Endometrial microvascular endothelial cells (primary cell): ENCODE data around the gene FZD7. TPM values are rescaled to one million over a fixed set of nuclear protein-coding genes. Genes with fewer than 3 reads are reported as not detected.

Experiments used
- in situ Hi-C: cut with HindIII; loops from 2 replicates; pipeline ENCODE4 v1.10.0; 2017; ENCODE audit warnings: low sequenced_read_pairs, low pct_unique_long_range_greater_than_20kb; ENCODE audit errors: inconsistent ontology term
- total RNA-seq: library from RNA; depleted of rRNA; stranded (reverse); fragments of >200 nt; gene quantifications from one replicate; pipeline ENCODE4 v1.2.3, GENCODE V29; 2015; ENCODE audit errors: inconsistent ontology term

Gene FZD7
- total RNA-seq, 1 donor from 2014 or later, result 0.28 TPM

DNA sequence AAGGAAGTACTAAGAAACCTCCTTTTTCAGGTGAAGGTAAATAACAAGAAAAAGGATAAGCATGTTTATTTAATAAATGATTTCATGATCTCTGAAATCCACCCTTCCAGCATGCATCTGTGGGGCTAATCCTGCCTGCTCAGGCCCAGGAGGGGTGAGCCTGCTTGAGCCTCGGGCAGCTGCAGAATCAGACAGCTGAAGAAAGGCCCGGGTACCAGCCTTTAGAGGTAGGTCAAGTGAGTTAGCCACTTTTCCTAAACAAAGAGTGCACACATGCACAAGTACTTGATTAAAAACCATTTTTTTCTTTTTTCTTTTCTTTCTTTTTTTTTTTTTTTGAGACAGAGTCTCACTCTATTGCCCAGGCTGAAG is 25.7 kb upstream of the FZD7 start:
- in situ Hi-C loops, result no loop called here

DNA sequence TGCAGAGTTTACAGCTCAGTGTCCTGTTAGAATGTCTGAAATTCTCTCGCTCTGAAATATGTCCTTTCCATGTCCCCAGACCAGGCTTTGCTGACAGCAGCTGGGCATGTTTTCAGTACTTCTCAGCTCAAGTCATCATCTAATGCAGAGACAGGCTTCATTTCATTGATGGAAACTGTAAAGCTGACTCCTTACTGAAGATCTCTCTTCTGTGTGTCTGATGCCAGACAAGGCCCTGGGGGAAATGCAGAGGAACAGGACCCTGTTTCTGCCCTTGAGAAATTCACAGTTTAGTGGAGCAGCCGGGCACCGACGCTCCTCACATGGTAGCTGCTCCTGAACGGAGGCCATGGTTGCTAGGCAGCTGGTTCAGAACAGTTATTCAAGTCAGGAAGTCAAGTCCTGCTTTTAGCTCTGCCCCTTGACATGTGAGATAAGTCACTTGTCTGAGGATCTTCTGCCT is 24.6 kb upstream of the FZD7 start:
- in situ Hi-C loops, result no loop called here

DNA sequence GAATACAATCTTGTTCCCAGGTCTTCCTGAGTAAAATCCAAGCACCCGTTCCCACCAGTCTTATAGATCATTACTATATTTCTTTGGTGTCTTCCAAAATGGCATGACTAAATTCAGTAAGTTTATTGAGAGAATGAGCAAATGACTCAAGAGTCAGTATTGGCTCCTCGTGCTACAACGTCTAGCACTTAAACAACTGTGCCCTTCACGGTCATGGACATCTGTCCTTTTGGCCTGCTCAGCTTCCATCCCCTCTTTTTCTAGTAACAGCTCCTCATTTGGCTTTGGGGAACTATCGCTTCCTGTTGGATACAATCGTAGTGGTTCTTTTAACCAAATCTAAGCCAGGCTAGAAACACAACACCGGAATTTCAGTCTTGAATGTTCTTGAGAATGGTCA is 24.1 kb upstream of the FZD7 start:
- in situ Hi-C loops, result no loop called here

DNA sequence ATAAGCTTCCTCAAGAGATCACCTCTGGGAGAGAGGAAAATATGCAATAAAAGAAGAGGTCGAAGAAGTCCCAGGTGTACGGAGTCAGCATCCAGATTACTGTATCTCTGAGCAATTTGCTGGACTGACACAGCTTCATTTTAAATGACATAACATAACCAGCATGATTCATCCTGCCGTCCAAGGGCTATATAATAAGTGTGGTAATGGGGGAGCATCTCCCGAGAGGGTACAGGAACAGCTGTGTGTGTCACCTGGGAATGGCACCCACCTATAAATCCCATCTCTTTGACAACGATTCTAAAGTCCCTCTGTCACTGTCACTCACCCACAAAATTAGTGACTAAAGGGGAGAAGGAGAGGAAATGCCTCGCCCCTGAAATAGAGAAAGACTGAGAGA is 19.3 kb upstream of the FZD7 start:
- in situ Hi-C loops, result no loop called here

DNA sequence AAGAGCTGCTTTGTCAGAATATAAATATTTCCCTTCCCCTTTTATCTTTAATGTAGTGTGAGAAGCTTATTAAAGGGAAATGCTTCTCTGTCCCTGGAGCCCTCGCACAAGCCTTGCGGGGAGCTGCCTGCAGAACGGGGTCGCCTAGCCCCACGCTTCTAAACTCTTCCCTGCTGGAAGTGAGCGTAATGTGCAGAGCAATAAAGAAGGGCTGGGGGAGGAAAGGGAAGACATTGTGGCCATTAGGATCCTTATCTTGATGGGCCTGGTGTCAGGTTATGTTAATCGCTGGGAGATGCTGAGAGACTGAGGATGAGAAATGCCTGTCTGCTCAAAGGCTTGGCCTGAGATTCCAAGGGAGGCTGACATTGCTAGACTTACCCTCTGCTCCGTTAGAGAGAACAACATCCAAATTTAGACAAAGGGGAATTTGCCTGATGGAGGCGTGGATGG is 18.9 kb upstream of the FZD7 start:
- in situ Hi-C loops, result no loop called here

DNA sequence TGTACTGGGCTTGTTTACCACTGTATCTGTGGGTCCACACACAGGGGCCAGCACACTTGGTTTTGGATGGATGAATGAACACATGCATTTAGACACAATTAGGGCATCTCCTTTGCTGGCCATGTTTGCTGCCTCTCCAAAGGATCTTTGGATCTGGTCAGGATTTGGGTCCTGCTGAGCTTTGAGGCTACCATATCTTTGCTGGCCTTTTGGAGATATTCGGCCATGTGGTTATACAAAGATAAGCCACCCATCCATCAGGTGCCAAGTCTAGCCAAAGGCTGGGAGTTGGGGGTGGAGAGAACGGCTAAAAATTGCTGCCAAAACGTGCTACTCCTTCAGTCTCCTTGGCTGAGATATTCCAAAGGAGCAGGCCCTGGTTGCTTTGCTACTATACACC is 18.2 kb upstream of the FZD7 start:
- in situ Hi-C loops, result no loop called here

DNA sequence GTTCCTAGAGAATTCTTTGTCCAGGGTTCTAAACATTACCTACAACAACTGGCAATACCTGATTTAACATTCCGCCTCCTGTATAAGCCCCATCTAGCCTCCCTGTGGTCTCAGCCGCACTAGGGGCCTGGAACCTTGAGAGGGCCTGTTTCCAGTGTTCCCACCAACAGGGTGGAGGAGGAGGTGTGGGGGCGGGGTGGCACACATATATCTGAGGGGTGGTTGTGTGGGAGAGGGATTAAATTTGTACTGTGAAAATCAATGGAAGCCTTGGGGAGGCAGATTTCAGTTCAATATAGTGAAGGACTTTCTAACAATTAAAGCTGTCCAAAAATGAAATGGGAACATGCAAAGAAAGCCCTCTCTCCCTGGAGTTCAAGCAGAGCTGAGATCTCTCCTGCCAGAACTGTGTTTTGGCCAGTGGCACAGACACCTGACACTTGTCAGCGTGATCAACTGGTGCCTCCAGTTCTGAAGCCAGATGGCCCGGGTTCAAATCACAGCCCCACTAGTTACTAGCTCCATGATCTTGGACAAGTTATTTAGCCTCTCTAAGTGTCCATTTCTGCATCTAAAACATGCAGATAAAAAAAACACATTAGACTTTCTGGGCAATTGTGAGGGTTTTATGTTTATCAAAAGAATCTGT is 17.0 kb upstream of the FZD7 start:
- in situ Hi-C loops, result no loop called here

DNA sequence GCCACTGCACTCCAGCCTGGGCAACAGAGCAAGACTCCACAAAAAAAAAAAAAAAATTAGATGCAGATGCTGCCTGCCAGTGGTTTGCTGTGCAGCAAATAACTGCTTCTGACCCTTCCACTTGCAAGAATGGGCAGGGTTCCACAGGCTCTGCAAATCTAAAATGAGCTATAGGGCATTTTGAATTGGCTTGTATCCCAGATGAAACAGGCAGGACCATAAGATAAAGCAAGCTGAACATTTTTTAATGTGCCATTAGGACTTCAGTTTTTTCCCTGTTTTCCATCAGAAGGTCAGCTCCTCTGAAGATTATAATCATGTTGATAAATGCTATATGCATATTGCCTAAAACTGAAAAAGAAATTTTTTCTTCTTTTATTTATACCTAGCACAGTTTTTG is 15.7 kb upstream of the FZD7 start:
- in situ Hi-C loops, result no loop called here

DNA sequence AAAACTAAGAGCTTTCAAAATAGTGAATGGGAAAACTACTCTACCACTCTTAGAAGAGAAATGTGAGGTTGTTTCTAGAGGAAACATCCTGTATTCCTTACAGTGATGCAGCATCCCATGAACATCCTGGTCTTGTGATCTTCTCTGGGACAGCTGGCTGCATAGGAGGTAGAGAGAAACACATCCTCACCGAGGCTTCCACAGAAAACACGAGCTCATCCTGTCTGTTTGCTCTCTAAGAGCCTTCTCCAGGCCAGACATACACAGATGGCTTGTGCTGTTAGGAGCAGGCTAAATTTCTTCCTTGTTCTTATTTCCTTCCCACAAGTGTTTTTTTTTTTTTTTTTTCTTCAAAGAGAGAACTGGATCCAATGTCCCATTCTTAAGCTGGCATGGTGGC is 14.7 kb upstream of the FZD7 start:
- in situ Hi-C loops, result no loop called here

DNA sequence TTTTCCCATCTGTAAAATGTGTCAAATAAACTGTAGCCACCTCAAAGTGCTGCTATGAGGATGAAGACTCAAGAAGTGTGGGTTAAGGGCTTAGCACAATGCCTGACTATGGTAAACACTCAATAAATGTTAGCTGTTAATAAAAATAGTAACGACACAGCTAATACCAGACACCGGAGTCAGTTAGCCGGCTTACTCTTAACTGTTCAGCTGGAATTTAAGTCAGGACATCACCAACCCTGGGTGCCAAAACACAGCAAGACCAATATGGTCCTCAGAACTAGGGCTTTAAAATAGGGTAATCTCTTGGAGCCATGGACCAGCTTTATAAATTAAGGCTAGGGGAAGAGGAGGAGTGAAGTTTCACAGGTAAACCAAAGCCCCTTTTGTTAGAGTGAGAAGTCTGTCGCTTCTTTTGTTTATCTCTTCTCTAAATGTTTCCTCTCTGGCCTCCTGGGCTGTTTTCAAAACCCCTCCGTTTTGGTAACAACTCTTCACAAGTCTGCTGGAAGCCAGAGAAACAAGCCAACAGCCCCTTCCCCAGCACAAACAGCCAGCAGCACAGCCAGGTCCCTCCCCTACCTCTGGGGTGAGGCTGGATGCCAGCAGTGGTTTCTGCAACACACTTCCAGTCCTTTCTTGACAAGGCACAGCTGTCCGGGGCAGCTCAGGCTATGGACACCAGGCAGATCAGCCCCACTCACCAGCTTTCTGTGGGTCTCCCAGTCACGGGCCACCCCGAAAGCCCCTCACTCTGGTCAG is 13.8 kb upstream of the FZD7 start:
- in situ Hi-C loops, result no loop called here

DNA sequence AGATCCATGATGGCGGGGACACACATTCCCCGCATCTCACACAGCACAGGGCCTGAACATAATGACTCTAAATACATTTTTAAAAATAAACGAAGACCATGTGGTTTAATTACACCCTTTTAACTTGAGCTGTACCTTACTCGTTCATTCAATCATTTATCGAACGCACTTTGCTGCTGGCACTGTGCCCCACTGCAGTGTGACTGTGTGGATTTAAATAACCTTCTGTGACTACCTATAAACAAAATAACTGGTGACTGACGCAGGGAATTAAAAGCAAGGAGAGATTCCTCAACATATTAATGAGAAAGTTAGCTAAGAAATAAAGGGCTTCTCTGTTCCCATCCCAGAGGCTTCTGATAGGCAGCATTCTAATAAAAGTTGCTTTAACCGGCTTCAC is 10.9 kb upstream of the FZD7 start:
- in situ Hi-C loops, result no loop called here

DNA sequence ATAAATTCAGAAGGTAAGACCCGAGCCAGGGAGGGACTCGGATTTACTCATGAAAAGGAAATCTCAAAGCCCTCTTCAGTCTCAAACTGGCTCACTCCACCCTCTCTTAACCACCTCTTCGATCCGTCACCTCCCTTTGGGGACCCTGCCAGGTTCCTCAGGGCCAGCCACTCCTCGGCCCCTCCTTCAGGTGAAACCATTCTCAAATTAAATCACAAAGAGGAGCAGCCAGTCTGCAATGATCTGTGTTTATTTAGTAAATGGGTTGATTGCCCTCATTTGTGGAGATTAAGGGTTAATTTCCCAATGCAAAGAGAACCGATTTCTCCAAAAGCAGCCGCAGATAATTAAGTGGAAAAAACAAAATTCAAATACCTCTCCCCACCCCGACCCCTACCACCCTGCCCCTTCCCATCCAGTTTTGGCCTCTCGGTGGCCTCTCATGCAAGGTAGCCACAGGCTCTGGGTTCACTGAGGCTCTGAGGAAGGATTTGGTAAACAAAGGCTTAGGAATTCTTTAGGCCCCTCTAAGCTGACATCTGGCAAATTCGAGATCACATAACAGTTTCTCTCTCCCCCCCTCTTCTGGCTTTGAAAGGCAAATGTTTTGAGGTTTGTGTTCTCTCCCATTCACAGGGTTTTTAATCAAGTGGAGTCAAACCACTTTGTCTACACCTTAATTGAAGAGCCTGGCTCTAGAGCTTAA is 10.3 kb upstream of the FZD7 start:
- in situ Hi-C loops, result no loop called here

DNA sequence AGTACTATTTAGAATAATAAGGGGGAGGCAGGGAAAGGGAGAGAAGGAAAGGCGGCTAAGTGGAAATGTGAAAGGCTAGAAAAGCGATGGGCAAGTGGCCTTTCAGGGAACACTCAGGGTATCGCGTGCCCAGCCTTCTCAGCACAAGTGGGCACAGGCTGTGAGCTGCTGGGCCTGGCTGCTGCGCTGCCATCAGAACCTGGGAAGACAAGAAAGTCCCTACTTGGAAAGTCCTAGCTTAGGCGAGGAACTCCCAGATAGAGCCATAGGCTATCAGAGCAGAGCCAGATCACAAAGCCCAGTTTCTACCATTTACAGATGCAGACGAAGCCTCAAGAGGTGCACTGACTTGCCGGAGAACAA is 9.8 kb upstream of the FZD7 start:
- in situ Hi-C loops, result no loop called here

DNA sequence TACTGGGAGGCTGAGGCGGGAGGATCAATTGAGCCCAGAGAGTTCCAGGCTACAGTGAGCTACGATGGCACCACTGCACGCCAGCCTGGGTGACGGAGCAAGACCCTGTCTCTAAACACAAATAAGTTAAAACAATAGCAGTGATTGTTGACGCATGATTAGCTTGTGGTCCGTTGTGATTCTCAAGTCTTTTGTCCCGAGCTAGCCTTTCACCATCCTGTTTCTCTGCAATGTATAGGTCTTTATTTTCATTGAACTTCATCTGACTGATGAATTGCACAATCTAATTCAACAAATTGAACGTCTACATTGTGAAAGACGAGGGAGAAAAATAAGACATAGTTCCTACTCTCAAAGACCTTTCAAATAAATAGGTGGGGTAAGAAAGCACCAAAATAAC is 8.8 kb upstream of the FZD7 start:
- in situ Hi-C loops, result no loop called here

DNA sequence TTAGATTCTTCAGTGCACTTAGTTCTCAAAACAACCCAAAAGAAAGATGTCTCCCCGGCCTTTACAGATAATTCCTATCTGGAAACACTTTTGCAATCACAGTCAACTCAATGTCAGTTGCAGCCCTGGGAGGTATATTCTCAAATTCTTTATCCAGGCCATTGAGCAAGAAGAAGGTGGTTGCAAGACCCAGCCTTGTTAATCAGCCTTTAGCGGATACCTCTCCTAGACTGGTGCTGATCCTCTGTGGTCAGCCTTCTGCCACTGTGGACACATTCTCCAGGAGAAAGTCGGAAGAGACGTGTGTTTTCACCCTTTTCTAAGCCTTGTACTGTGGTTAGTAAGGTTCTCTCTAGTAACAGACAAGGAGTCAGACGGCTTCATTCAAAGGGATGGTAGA is 7.8 kb upstream of the FZD7 start:
- in situ Hi-C loops, result no loop called here

DNA sequence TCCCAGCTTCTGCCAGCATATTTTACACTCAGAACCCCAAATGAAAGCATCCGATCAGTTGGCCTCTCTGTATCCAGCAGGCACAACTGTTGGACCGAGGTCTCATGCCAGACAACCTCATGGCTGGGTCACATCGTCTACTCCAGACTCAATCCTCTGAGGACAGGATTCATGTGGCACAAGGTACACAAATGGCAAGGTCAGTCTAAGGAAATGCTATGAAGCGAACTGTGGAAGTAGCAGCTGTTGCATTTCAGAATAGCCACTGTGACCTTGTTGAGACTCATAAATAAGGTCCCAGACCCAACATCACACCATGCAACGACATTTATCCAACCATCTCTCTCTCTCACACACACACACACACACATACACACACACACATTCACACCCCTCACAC is 7.1 kb upstream of the FZD7 start:
- in situ Hi-C loops, result no loop called here

DNA sequence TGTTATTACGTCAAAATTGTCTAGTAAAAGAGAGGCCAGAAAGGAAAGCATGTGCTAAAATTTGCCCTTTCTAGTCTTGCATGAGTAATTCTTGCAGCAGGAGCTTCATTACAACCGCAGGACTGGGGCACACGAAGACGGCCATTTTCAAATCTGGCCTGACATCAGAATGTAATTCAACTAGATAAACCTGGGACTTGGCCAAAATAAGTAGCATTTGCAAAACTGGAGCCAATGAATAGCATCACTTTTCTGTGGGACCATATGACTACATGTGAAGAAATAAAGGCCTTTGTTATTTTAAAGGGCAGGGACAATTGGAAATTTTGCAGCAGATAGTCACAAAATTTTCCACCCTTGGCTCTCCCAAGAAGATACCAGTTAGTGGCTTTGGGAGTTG is 3.0 kb upstream of the FZD7 start:
- in situ Hi-C loops, result no loop called here

DNA sequence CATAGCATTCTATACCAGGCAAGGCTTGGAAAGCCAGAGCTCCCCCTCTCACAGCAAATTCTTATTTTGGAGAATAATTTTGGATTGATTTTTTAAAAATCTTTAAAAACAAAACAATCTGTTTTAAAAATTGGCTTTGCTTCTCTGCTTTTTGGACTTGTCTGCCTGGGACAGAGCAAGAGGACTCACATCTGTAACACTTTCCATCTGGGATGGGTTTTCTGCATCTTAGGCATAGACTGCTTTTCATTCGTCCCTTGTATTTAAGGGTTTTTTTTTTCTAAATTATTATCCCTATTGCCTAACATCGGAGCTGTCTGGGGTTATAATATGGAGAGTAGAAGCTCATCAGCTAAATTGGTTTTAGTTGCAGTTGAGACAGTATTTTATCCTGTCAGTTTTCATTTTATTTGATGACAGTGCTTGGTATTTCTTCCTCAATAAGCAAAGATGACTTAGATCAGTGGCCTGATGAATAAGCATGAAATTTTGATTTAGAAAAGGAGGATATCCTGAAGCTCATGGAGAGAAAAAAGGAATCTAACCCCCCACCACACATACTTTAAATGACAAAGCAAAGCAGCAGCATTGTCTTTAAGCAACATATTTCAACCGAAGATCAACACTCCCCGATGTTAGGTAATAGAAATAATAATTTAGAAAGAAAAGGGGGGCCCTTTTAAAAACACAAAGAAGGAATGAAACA is 2.3 kb upstream of the FZD7 start:
- in situ Hi-C loops, result no loop called here

DNA sequence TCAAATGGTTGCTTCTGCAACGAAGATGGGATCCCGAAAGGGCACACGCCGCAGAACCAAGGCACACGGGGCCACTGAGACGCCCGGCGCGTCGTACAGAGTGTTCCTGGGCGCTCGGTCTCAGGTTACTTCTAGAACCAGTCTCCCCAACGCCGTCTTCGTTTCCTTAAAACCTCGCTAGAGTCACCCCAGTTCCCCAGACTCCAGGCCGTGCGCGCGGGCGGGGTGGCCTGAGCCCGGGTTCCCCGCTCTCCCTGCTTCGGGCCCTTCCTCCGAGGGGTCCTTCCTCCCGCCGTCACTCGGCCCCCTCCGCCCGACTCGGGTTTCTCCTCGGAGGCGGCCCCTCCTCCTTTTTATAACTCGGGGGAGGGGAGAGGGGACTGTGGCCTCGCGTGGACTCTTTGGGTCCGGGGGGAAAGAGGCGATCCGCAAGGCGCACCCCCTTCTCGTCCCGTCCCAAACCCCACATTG is 774 bp upstream of the FZD7 start:
- in situ Hi-C loops, result no loop called here
